SK-N-MC (cell line): ENCODE data around the gene MARCHF10.

ENCODE experiments used
- EZH2 ChIP-seq: fragments of 200-600 bp; sonication (generic); IDR thresholded peaks from one replicate; pipeline ENCODE4 v1.6.1; 2017; ENCODE audit warnings: antibody characterized with exemption
- POLR2AphosphoS5 ChIP-seq: IDR thresholded peaks from 2 replicates; pipeline ENCODE4 v1.6.1; 2012; ENCODE audit warnings: mild to moderate bottlenecking, low read depth, low read length, borderline replicate concordance

GRCh38 chr17:62716834-62717588 lies 91.1 kb downstream of the MARCHF10 start:
- TF ChIP-seq EZH2 (no peak), POLR2AphosphoS5 (no peak)
